Trophoblast cell (in vitro differentiated cells and primary cell): Measurements from ENCODE around the gene RIMS1.

ENCODE experiments used
- DNase-seq, 2 donors: peaks; one replicate each; pipeline ENCODE4 v3.0.0-alpha.2; 2016
- H2AFZ ChIP-seq: 2 replicates; pipeline ENCODE4 v1.6.1; 2013; ENCODE audit warnings: low read length, moderate library complexity, mild to moderate bottlenecking; ENCODE audit not compliant: insufficient read depth, poor library complexity
- H2AK5ac ChIP-seq: 2 replicates; pipeline ENCODE4 v1.6.1; 2013; ENCODE audit warnings: mild to moderate bottlenecking, low read length
- H2BK120ac ChIP-seq: 2 replicates; pipeline ENCODE4 v1.6.1; 2013; ENCODE audit warnings: low read length, mild to moderate bottlenecking, moderate library complexity; ENCODE audit not compliant: insufficient read depth, poor library complexity
- H2BK12ac ChIP-seq: 2 replicates; pipeline ENCODE4 v1.6.1; 2013; ENCODE audit warnings: mild to moderate bottlenecking, low read length, moderate library complexity
- H2BK5ac ChIP-seq: 2 replicates; pipeline ENCODE4 v1.6.1; 2013; ENCODE audit warnings: low read length, low read depth, moderate library complexity, mild to moderate bottlenecking; ENCODE audit not compliant: poor library complexity
- H3K14ac ChIP-seq: 2 replicates; pipeline ENCODE4 v1.6.1; 2013; ENCODE audit warnings: mild to moderate bottlenecking, low read length
- H3K18ac ChIP-seq: 2 replicates; pipeline ENCODE4 v1.6.1; 2013; ENCODE audit warnings: mild to moderate bottlenecking, low read length
- H3K23ac ChIP-seq: 2 replicates; pipeline ENCODE4 v1.6.1; 2013; ENCODE audit warnings: low read length
- H3K27ac ChIP-seq: 2 replicates; pipeline ENCODE4 v1.5.1; 2013; ENCODE audit warnings: low read depth, mild to moderate bottlenecking, inconsistent platforms, low read length, moderate library complexity
- H3K27me3 ChIP-seq: 2 replicates; pipeline ENCODE4 v1.6.1; 2013; ENCODE audit warnings: inconsistent platforms, mild to moderate bottlenecking, low read length, moderate library complexity; ENCODE audit not compliant: insufficient read depth
- H3K36me3 ChIP-seq, 2 experiments: 1 replicate in 1 of 2; 2 replicates in 1 of 2; pipeline ENCODE4 v1.6.1; 2013; ENCODE audit warnings: low read length in 2 of 2, mild to moderate bottlenecking in 2 of 2, moderate library complexity in 1 of 2; ENCODE audit not compliant: insufficient read depth in 2 of 2, control insufficient read depth in 1 of 2
- H3K4ac ChIP-seq: 2 replicates; pipeline ENCODE4 v1.6.1; 2013; ENCODE audit warnings: low read depth, mild to moderate bottlenecking, low read length, moderate library complexity
- H3K4me1 ChIP-seq, 2 experiments: 1 replicate in 1 of 2; 2 replicates in 1 of 2; pipeline ENCODE4 v1.6.1; 2013; ENCODE audit warnings: low read length in 2 of 2, mild to moderate bottlenecking in 2 of 2, moderate library complexity in 1 of 2; ENCODE audit not compliant: insufficient read depth in 2 of 2, control insufficient read depth in 1 of 2
- H3K4me2 ChIP-seq: 2 replicates; pipeline ENCODE4 v1.6.1; 2013; ENCODE audit warnings: inconsistent platforms, mild to moderate bottlenecking, low read length, moderate library complexity
- H3K4me3 ChIP-seq: 2 replicates; pipeline ENCODE4 v1.5.1; 2013; ENCODE audit warnings: mild to moderate bottlenecking, low read depth, low read length, inconsistent platforms
- H3K79me1 ChIP-seq: one replicate; pipeline ENCODE4 v1.6.1; 2013; ENCODE audit warnings: low read length
- H3K79me2 ChIP-seq: 2 replicates; pipeline ENCODE4 v1.6.1; 2013; ENCODE audit warnings: low read length, mild to moderate bottlenecking; ENCODE audit not compliant: control insufficient read depth, insufficient read depth, poor library complexity
- H3K9ac ChIP-seq: 2 replicates; pipeline ENCODE4 v1.6.1; 2013; ENCODE audit warnings: mild to moderate bottlenecking, low read length
- H3K9me3 ChIP-seq: 2 replicates; pipeline ENCODE4 v1.6.1; 2013; ENCODE audit warnings: low read depth, mild to moderate bottlenecking, control low read depth, inconsistent platforms, low read length; ENCODE audit not compliant: insufficient read depth
- H4K12ac ChIP-seq: 2 replicates; pipeline ENCODE4 v1.6.1; 2013; ENCODE audit warnings: low read depth, mild to moderate bottlenecking, low read length, moderate library complexity
- H4K8ac ChIP-seq: 2 replicates; pipeline ENCODE4 v1.6.1; 2013; ENCODE audit warnings: low read depth, mild to moderate bottlenecking, low read length, moderate library complexity
- H4K91ac ChIP-seq: one replicate; pipeline ENCODE4 v1.6.1; 2013; ENCODE audit warnings: low read depth, mild to moderate bottlenecking, low read length, moderate library complexity
- WGBS: extraction: QIAGEN DNeasy Blood & Tissue Kit; methylation state at CpG from one replicate; pipeline ENCODE4 v1.1.7; 2013; ENCODE audit warnings: missing lambda C conversion rate; ENCODE audit not compliant: insufficient read length, insufficient coverage; ENCODE audit errors: extremely low coverage; 5-methylcytosine and 5-hydroxymethylcytosine counted together

RIMS1 gene

DNA sequence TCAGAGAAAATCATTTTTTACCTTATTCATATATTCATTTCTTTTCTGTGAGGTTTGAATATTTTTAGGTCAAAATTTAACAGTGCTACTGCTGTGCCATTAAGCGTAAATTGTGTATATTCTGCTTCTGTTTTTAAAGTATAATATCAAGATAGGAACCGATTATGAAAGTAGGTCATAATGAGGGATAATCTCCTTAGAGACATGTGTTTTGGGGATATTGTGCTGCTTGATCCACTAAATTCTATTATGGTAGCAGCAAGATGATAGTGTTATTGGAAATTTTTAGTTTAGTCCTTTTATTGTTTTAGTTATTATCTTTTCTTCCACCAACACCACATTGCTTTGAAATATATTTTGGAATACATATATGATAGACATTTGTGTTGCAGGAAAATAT is 244.0 kb downstream of the RIMS1 start:
- no peaks in the 10 kb centered on the region for H3K36me3 ChIP-seq
- no peak overlapping the region for H3K4me3 ChIP-seq
- whole genome bisulfite sequencing: no CpG with 5 or more reads among the region's 2 CpGs
- H3K14ac ChIP-seq: no peak overlapping the region
- no peak for DNase-seq
- H3K9me3 ChIP-seq: peaks cover 5% of the 10 kb centered on the region
- H3K4me2 ChIP-seq: no peak overlapping the region
- H2AFZ ChIP-seq: no peak overlapping the region
- no peak overlapping the region for H2BK120ac ChIP-seq
- no peak overlapping the region for H2AK5ac ChIP-seq
- no peak overlapping the region for H4K91ac ChIP-seq
- no peak overlapping the region for H3K23ac ChIP-seq
- H2BK5ac ChIP-seq: no peak overlapping the region
- no peak overlapping the region for H3K18ac ChIP-seq
- no peak overlapping the region for H3K4ac ChIP-seq
- H3K9ac ChIP-seq: no peak overlapping the region
- no peaks in the 10 kb centered on the region for H3K4me1 ChIP-seq
- no peaks in the 10 kb centered on the region for H3K79me1 ChIP-seq
- H4K12ac ChIP-seq: no peak overlapping the region
- no peaks in the 10 kb centered on the region for H3K79me2 ChIP-seq
- H4K8ac ChIP-seq: no peak overlapping the region
- no peaks in the 10 kb centered on the region for H3K27me3 ChIP-seq
- H2BK12ac ChIP-seq: no peak overlapping the region
- no peak overlapping the region for H3K27ac ChIP-seq

DNA sequence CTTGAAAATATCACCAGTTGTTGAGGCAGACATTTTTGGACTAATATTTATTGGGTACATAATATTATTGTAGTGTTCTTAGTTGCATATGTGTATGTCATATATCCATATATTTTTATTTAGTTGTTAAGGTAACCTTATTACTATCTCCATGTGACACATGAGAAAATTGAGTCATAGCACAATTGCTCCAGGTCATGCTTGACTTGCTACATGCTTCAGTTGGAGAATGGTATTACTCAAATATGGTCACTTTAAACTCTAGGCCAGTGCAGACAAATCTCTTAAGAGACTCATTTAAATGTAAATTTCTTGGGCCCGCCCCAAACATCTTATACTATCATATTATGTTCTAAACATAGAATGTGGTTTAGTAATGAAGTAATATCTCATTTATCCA is 246.1 kb downstream of the RIMS1 start:
- no peak overlapping the region for H2BK120ac ChIP-seq
- H2AFZ ChIP-seq: no peak overlapping the region
- H3K14ac ChIP-seq: no peak overlapping the region
- no peak overlapping the region for H2BK5ac ChIP-seq
- no peak overlapping the region for H4K8ac ChIP-seq
- no peak overlapping the region for H3K4me3 ChIP-seq
- no peaks in the 10 kb centered on the region for H3K79me2 ChIP-seq
- no peak overlapping the region for H4K91ac ChIP-seq
- H3K27me3 ChIP-seq: no peaks in the 10 kb centered on the region
- H4K12ac ChIP-seq: no peak overlapping the region
- DNase-seq: peak in 1 of 2 donors; percentile 9
- H2BK12ac ChIP-seq: no peak overlapping the region
- no peak overlapping the region for H2AK5ac ChIP-seq
- WGBS: no CpG with 5 or more reads among the region's 1 CpG
- H3K18ac ChIP-seq: no peak overlapping the region
- H3K4ac ChIP-seq: no peak overlapping the region
- H3K23ac ChIP-seq: no peak overlapping the region
- no peak overlapping the region for H3K4me2 ChIP-seq
- H3K79me1 ChIP-seq: no peaks in the 10 kb centered on the region
- H3K4me1 ChIP-seq: no peaks in the 10 kb centered on the region
- H3K9ac ChIP-seq: no peak overlapping the region
- H3K27ac ChIP-seq: no peak overlapping the region
- no peaks in the 10 kb centered on the region for H3K36me3 ChIP-seq
- H3K9me3 ChIP-seq: no peaks in the 10 kb centered on the region

DNA sequence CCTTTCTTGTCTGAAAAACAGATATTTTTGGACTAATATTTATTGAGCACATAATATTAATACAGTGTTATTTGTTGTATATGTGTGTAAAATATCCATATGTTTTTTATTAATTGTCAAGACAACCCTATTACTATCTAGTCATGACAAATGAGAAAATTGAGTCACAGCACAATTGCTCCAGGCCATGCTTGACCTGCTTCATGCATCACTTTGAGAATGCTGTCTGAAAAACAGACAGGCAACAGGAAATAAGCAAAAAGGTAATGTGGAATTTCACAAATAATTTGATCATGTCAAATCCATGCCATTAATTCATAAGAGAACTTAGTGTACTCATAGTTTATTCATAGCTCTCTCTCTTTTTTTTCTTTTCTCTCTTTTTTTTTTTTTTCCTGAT is 246.5 kb downstream of the RIMS1 start:
- Histone ChIP-seq H3K27me3 (no peaks in the 10 kb centered on the region), H3K14ac (no peak overlapping the region), H3K18ac (no peak overlapping the region), H2BK120ac (no peak overlapping the region), H3K4me3 (no peak overlapping the region), H3K79me2 (no peaks in the 10 kb centered on the region), H3K36me3 (no peaks in the 10 kb centered on the region), H3K27ac (no peak overlapping the region), H3K23ac (no peak overlapping the region), H4K91ac (no peak overlapping the region), H3K4me2 (no peak overlapping the region), H3K9ac (no peak overlapping the region), H2AK5ac (no peak overlapping the region), H2AFZ (no peak overlapping the region), H2BK5ac (no peak overlapping the region), H3K4me1 (no peaks in the 10 kb centered on the region), H3K79me1 (no peaks in the 10 kb centered on the region), H4K12ac (no peak overlapping the region), H2BK12ac (no peak overlapping the region), H3K9me3 (no peaks in the 10 kb centered on the region), H3K4ac (no peak overlapping the region), H4K8ac (no peak overlapping the region)
- DNase-seq: no peak

DNA sequence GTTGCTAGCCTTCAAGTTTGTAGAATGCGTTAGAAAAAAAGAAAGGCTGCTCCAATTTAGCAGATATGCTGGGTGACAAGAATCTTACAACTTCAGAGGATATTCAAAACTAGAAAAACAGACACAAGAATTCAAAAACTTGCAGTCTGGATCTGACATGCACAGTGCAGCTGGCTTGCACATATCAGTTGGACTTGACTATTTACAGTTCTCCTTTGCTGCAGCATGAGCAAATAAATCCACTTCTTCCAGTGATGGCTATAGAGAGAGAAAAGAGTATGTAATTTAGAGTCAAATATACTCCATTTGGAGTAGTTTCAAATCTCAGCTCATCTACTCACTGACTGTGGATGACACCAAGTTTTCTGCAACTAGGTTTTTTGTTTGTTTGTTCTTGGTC is 247.0 kb downstream of the RIMS1 start:
- no peak overlapping the region for H3K4me3 ChIP-seq
- H4K8ac ChIP-seq: no peak overlapping the region
- no CpG with 5 or more reads among the region's 1 CpG for WGBS
- H3K79me1 ChIP-seq: no peaks in the 10 kb centered on the region
- H3K27ac ChIP-seq: no peak overlapping the region
- H3K27me3 ChIP-seq: no peaks in the 10 kb centered on the region
- no peak for DNase-seq
- no peak overlapping the region for H3K4ac ChIP-seq
- no peak overlapping the region for H3K9ac ChIP-seq
- H2BK12ac ChIP-seq: no peak overlapping the region
- H3K4me1 ChIP-seq: no peaks in the 10 kb centered on the region
- H3K18ac ChIP-seq: no peak overlapping the region
- H3K4me2 ChIP-seq: no peak overlapping the region
- no peak overlapping the region for H2AFZ ChIP-seq
- H3K36me3 ChIP-seq: no peaks in the 10 kb centered on the region
- no peak overlapping the region for H3K14ac ChIP-seq
- H4K12ac ChIP-seq: no peak overlapping the region
- no peak overlapping the region for H4K91ac ChIP-seq
- H2BK5ac ChIP-seq: no peak overlapping the region
- H2BK120ac ChIP-seq: no peak overlapping the region
- H2AK5ac ChIP-seq: no peak overlapping the region
- H3K23ac ChIP-seq: no peak overlapping the region
- no peaks in the 10 kb centered on the region for H3K79me2 ChIP-seq
- H3K9me3 ChIP-seq: no peaks in the 10 kb centered on the region

DNA sequence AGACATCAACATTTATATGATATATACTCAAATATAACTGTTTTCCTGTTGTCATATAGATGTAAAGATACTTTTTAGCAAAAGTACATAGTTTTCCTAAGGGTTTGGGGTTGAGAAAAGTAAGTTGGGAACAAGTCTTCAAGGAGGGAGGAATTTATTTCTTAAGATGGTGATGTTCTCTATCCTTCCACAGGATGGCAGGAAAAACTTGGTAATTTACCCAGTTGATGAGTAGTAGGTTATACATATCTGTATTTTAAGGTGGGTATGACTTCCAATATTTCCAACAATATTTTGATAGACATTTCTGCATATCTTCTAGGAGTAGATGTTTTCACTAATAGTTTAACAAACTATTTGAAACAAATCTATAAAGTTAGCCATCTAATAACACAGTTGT is 254.4 kb downstream of the RIMS1 start:
- Histone ChIP-seq H4K12ac (no peak overlapping the region), H3K9me3 (no peaks in the 10 kb centered on the region), H3K4me1 (no peaks in the 10 kb centered on the region), H3K4me2 (no peak overlapping the region), H3K4ac (no peak overlapping the region), H3K79me2 (no peaks in the 10 kb centered on the region), H3K27me3 (no peaks in the 10 kb centered on the region), H3K9ac (no peak overlapping the region), H3K4me3 (no peak overlapping the region), H3K14ac (no peak overlapping the region), H2BK5ac (no peak overlapping the region), H2AK5ac (no peak overlapping the region), H2BK12ac (no peak overlapping the region), H4K91ac (no peak overlapping the region), H3K27ac (no peak overlapping the region), H3K23ac (no peak overlapping the region), H2BK120ac (no peak overlapping the region), H3K36me3 (no peaks in the 10 kb centered on the region), H3K18ac (no peak overlapping the region), H3K79me1 (no peaks in the 10 kb centered on the region), H2AFZ (no peak overlapping the region), H4K8ac (no peak overlapping the region)
- no peak for DNase-seq
